ENCODE data around the gene JMJD8. TPM values are rescaled to one million over a fixed set of nuclear protein-coding genes. Genes with fewer than 3 reads are reported as not detected.

Gene JMJD8
- total and polyA plus RNA-seq, 9 of the 15 experiments (the other 6 are each of a cell fraction or from before 2014, with no cell fraction given), result 1.2 to 50.6 (median 29.3) TPM

- TF ChIP-seq BRF2 (IDR thresholded peaks at IDR 0.05; ENCODE audit: borderline replicate concordance, insufficient read depth, insufficient read length) (no peak), U2AF1 (optimal IDR thresholded peaks at IDR 0.05; ENCODE audit: low read depth, low read length) (no peak), CAMTA2 (CRISPR knock-in tag; conservative IDR thresholded peaks at IDR 0.05) (no peak), DIDO1 (tag; IDR thresholded peaks at IDR 0.05; ENCODE audit: low read depth) (no peak), PRPF4 (IDR thresholded peaks at IDR 0.05; ENCODE audit: insufficient read depth, low read depth, low read length, poor library complexity, severe bottlenecking) (no peak), GATAD2B (IDR thresholded peaks at IDR 0.05; ENCODE audit: borderline replicate concordance) (no peak), CCNT2 (IDR thresholded peaks at IDR 0.05; ENCODE audit: borderline replicate concordance, extremely low read depth, insufficient read length, low read depth, low read length) (no peak), MCM7 (IDR thresholded peaks at IDR 0.05) (no peak), NCOR1 (IDR thresholded peaks at IDR 0.05) (no peak), BHLHE40 (IDR thresholded peaks at IDR 0.05; ENCODE audit: low read length) (no peak), ZNF277 (CRISPR knock-in tag; IDR thresholded peaks at IDR 0.05; ENCODE audit: borderline replicate concordance) (no peak), ZNF639 (CRISPR knock-in tag; conservative IDR thresholded peaks at IDR 0.05 in 1 of 2, IDR thresholded peaks at IDR 0.05 in 1 of 2) (no peak), VEZF1 (CRISPR knock-in tag; IDR thresholded peaks at IDR 0.05) (no peak), MCM2 (IDR thresholded peaks at IDR 0.05; ENCODE audit: low read depth) (no peak), ZNF263 (CRISPR knock-in tag; IDR thresholded peaks at IDR 0.05; ENCODE audit: borderline replicate concordance) (peak; percentile 79), ZC3H8 (IDR thresholded peaks at IDR 0.05) (no peak), RBM25 (IDR thresholded peaks at IDR 0.05; ENCODE audit: low read depth, low read length, severe bottlenecking) (no peak), NONO (IDR thresholded peaks at IDR 0.05; ENCODE audit: low read depth in 2 of 2, low read length in 1 of 2) (no peak)
Observed at GRCh38 chr16:678858-679813, 5.0 kb downstream of the JMJD8 start (continued).

All from K562 (cell line).